A673 (cell line): ENCODE results near the gene LGALS9C.
"Not testable (repeated sequence)": the region's sequence is repeated elsewhere in the genome, so short reads cannot be mapped to it uniquely, and the experiment has no call there.

Experiments used
- CTCF ChIP-seq: fragments of 300-800, 200-600 bp; sonication (generic); conservative IDR thresholded peaks from 2 replicates; pipeline ENCODE4 v1.5.1; 2017; ENCODE audit warnings: low read depth, mild to moderate bottlenecking, antibody characterized with exemption, low read length, moderate library complexity, mixed read lengths
- EZH2 ChIP-seq: fragments of 200-600 bp; sonication (generic); IDR thresholded peaks from 2 replicates; pipeline ENCODE4 v1.6.1; 2017; ENCODE audit warnings: borderline replicate concordance, low read depth, mild to moderate bottlenecking, mixed read lengths, antibody characterized with exemption, low read length; ENCODE audit not compliant: poor library complexity, severe bottlenecking

- TF ChIP-seq CTCF, EZH2: not testable (repeated sequence)
Measured at GRCh38 chr17:18542907-18543306, 66.3 kb downstream of the LGALS9C start.
